ENCODE measurements around the gene DNAL4.

Gene DNAL4

GRCh38 chr22:38786631-38787030 lies 7.3 kb downstream of the DNAL4 start:
- no peak for DNase-seq (ENCODE audit: low spot score)

- DNase-seq (ENCODE audit: low spot score): no peak
Observed at GRCh38 chr22:38784856-38785255, 9.1 kb downstream of the DNAL4 start.

GRCh38 chr22:38784035-38784434 lies 9.9 kb downstream of the DNAL4 start:
- no peak for DNase-seq (ENCODE audit: low spot score)

GRCh38 chr22:38783095-38783615 lies 10.8 kb downstream of the DNAL4 start:
- DNase-seq (ENCODE audit: low spot score): no peak

- no peak for DNase-seq (ENCODE audit: low spot score)
Observed at GRCh38 chr22:38782402-38783094, 11.4 kb downstream of the DNAL4 start.

DNA sequence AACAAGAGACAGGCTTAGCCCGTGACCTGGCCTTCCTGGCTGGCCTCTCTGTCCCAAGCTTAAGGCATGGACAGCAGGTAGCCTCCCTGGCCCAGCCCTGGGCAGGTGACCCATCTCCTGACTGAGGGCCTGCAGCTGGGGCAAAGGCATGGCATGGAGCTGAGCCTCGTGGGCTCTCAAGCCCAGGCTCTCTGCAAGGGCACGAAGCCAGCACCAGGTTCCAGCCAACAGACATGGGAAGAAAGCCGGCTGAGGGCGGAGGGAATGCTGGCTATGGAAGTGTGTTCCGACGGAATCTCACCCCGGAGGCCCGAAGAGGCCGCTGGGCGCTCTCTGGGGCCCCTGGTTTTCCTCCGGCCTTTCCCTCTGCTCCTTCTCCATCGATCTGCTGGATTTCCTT lies 12.9 kb downstream of the DNAL4 start:
- no peak for DNase-seq (ENCODE audit: low spot score)

GRCh38 chr22:38777087-38777671 lies 16.8 kb downstream of the DNAL4 start:
- no peak for DNase-seq (ENCODE audit: low spot score)

DNA sequence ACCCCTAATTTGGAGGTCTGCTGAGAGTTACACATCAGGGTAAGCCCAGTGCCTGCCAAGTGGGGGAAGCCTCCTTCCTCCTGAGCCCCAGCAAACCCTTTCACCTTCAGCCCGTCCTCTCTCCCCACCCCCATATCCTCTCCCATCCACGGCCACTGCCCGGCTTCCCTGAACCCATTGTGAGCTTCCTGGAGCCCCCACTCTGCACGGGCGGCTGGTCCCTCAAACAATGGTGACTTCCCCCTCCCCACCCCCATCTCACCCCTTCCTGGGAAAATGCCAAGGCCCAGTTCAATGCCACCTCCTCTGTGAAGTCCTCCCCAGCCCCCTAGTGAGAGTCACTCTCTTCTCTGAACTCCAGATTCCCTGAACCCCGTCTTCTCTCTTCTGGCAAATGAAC lies 17.9 kb downstream of the DNAL4 start:
- no peak for DNase-seq (ENCODE audit: low spot score)

DNA sequence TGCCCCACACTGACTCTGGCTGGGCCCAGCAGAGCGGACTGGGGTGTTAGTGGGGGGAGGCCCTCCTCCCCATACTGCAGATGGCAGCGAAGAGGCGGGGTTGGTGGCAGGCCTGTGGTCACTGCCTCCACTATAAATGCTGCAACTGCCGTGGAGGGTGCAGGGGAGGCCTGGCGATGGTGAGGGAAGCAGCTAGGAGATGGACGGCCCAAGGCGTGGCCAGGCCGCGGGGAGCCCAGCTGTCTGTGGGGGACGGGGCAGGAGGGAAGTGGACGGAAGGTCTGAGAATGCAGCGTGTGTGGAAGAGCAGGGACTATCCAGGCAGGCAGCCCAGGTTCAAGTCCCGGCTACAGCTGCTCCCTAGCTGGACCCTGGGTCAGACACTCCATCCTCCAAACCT lies 18.3 kb downstream of the DNAL4 start:
- DNase-seq (ENCODE audit: low spot score): no peak

- no peak for DNase-seq (ENCODE audit: low spot score)
Observed at GRCh38 chr22:38774496-38775166, 19.3 kb downstream of the DNAL4 start.

DNA sequence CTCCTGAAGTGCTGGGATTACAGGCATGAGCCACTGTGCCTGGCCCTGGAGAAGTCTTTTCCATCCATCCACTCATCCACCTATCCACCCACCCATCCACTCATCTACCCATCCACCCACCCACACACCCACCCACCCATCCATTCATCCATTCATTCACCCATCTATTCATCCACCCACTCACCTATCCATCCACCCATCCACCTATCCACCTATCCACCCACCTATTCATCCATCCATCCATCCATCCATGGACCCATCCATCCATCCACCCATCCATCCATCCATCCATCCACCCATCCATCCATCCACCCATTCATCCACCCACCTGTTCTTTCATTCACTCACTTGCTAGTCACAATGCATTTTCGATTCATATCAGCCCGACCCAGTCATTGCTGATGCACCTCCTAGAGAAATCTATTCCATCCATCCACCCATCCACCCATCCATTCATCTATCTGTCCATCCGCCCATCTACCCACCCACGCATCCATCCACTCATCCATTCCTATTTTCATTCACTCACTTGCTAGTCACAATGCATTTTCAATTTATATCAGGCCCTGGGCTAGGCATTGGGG lies 20.5 kb downstream of the DNAL4 start:
- DNase-seq (ENCODE audit: low spot score): no peak

GRCh38 chr22:38772623-38772873 lies 21.4 kb downstream of the DNAL4 start:
- DNase-seq (ENCODE audit: low spot score): no peak

DNA sequence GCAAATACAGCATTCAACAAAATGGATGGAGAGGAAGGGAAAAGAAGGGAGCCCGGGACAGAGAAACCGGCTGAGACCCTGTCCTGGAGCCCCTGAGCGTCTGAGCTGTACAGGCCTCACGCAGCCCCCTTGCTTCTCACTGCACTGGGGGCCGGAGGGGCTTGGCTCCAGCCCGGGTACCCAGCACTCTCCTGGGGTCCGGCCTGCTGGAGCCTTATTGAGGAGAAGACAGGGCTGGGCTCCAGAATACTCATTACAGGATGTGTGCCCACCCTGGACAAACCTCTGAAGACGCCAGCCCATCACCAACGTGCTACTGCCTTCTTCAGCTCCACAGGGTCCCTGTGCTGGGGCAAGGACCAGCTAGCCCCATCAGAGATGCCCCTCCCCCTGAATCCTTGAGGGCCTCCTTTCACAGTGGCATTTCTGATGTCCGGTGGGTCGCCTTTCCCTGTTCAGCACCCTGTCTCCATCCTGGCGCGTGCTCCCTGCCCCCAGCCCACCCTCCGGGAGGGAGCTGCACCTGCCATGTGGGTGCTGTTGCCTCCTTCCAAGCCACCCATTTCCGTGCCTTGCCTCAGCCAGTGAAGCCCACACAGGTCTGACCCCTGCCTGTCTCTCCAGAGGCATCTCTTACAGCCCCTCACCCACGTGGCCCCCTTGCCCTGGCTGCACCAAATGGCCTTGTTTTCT lies 23.5 kb downstream of the DNAL4 start:
- no peak for DNase-seq (ENCODE audit: low spot score)

DNA sequence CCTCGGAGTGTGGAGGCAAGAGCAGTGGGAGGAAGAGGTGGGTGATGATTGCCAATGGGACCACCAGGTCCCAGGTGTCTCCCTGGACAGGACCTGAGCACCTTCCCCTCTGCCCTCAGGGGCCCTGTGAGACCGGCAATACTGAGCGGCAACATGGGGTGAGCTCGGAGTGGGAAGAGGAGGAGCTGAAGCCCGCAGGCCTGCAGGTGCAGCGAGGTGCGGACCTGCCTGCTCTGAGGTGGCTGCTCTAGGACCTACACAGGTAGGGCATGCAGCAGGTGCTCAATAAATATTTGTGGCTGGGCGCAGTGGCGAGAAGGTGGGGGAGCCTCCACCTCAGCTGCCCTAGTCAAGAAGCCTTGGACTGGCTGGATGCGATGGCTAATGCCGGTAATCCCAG lies 25.9 kb downstream of the DNAL4 start:
- no peak for DNase-seq (ENCODE audit: low spot score)

DNA sequence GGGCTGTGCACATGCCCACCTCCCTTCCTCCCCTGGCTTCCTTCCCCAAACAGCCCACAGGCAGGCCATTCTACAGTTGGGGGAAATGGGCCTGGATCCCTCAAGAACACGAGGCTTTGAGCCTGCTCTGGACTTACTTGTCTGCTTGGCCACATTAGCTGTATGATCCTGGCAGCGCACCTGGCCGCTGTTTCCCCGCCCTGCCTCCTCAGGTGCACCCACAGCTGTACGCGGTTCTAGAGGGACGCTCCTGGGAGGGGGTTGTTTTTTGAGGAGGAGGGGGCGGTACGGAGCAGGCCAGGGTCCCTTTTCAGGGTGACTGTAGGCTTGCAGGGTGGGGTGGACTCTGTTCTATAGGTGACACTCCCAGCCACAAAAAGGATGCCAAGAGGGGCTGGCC lies 26.6 kb downstream of the DNAL4 start:
- DNase-seq (ENCODE audit: low spot score): no peak

GRCh38 chr22:38766076-38766777 lies 27.7 kb downstream of the DNAL4 start:
- peak; percentile 79 for DNase-seq (ENCODE audit: low spot score)

GRCh38 chr22:38762551-38762983 lies 31.4 kb downstream of the DNAL4 start:
- DNase-seq (ENCODE audit: low spot score): no peak

DNA sequence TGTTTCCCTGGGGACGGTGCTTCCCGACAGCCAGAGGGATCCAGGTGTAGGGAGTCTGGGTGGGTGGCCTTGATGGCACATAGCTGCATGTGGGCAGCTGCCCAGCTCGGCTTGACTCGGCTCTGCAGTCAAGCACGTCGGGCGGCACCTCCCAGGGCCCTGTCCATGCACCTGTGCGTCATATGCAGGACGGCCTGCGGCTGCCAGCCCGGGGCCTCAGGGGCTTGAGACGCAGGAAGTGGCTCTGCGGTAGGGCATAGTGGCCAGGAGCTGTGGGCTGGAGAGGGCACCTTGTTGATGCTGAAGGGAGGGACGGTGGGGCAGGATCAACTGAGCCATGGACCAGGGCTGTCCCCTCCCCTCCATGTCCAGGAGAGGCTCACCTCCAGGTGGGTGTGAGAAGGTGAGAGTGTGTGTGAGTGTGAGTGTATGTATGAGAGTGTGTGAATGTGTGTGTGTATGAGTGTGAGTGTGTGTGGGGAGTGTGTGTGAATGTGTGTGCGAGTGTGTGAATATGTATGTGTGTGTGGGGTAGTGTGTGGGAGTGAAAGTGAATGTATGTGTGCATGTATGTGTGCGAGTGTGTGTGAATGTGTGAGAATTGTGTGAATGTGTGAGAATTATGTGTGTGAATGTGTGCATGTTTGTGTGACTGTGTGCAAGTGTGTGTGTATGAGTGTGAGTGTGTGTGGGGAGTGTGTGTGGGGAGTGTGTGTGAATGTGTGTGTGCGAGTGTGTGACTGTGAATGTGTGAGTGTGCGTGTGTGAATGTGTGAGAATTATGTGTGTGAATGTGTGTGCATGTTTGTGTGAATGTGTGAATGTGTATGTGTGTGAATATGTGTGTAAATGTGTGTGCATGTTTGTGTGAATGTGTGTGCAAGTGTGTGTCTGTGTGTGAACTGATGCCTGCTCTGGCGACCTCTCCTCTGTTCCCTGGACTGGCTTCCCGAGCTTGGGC lies 32.5 kb downstream of the DNAL4 start:
- DNase-seq (ENCODE audit: low spot score): no peak

GRCh38 chr22:38760477-38761201 lies 33.3 kb downstream of the DNAL4 start:
- no peak for DNase-seq (ENCODE audit: low spot score)

GRCh38 chr22:38759005-38759404 lies 34.9 kb downstream of the DNAL4 start:
- no peak for DNase-seq (ENCODE audit: low spot score)
